HepG2 (cell line): ENCODE data around the gene PTPRM. TPM values are rescaled to one million over a fixed set of nuclear protein-coding genes. Genes with fewer than 3 reads are reported as not detected.

Source experiments
- ATAC-seq: fragments of 200-7000 bp; cut with Tn5 transposase; 3 replicates; pipeline ENCODE4 v1.9.1; 2020; ENCODE audit warnings: mild to moderate bottlenecking, moderate library complexity
- BruUV-seq: library from RNA; stranded (reverse); fragments of 400-500 nt; replicated peaks from 2 replicates; lab custom pipeline; 2021; lab: Mats Ljungman, UMichigan
- CTCF ChIA-PET: fragments of 300-600 bp; formaldehyde crosslinking; extraction: SDS; loops from one replicate; lab custom pipeline; 2021; ENCODE audit warnings: low total read pairs, inconsistent platforms, low intra/inter-chr PET ratio; lab: Yijun Ruan, JAX
- POLR2A ChIA-PET: fragments of 350-600 bp; sonication (Branson Sonifier 250); formaldehyde crosslinking; loops from one replicate; lab custom pipeline; 2020; ENCODE audit warnings: antibody characterized with exemption, inconsistent platforms; lab: Yijun Ruan, JAX
- DNase-seq: peaks from one replicate; pipeline ENCODE4 v3.0.0-alpha.2; 2015; ENCODE audit warnings: low spot score
- FAIRE-seq: peaks from 3 replicates; lab custom pipeline; 2011; peaks lifted over from hg19 to GRCh38; lab: Jason Lieb, UNC
- H2AFZ ChIP-seq: one replicate; pipeline ENCODE4 v1.6.1; 2011; ENCODE audit warnings: low read length, inconsistent platforms
- H3K27ac ChIP-seq: fragments of 300-600 bp; 3 replicates; pipeline ENCODE4 v1.8.0; 2011; ENCODE audit warnings: mixed run types, mild to moderate bottlenecking, mixed read lengths, low read length, inconsistent platforms; ENCODE audit not compliant: insufficient read depth; ENCODE audit errors: extremely low read length
- H3K27me3 ChIP-seq, 2 experiments: fragments of 200-600 bp in 1 of 2; 2 replicates in 1 of 2; 3 replicates in 1 of 2; pipeline versions ENCODE4 v1.6.0 to v1.8.0; 2011; ENCODE audit warnings: low read length in 2 of 2, mild to moderate bottlenecking in 2 of 2, moderate library complexity in 2 of 2, inconsistent platforms in 1 of 2; ENCODE audit not compliant: insufficient read depth in 2 of 2, control insufficient read depth in 1 of 2
- H3K36me3 ChIP-seq, 2 experiments: fragments of 200-600 bp in 1 of 2; replicated peaks in 1 of 2; 2 replicates in 1 of 2; 3 replicates in 1 of 2; pipeline versions ENCODE4 v1.5.1 to v1.8.0; 2011; ENCODE audit warnings: low read length in 2 of 2, inconsistent platforms in 1 of 2; ENCODE audit not compliant: insufficient read depth in 2 of 2, control insufficient read depth in 1 of 2
- H3K4me1 ChIP-seq: 2 replicates; pipeline ENCODE4 v1.5.1; 2012; ENCODE audit warnings: low read length, inconsistent platforms; ENCODE audit not compliant: insufficient read depth
- H3K4me2 ChIP-seq: 2 replicates; pipeline ENCODE4 v1.6.0; 2011; ENCODE audit warnings: low read depth, low read length, inconsistent platforms
- H3K4me3 ChIP-seq, 3 experiments: fragments of 200-600 bp in 1 of 3; sonication (generic), shearing (Covaris generic) in 1 of 3; replicated peaks in 1 of 3; 2 replicates each; pipeline ENCODE4 v1.5.1; 2011 to 2016; ENCODE audit warnings: low read length in 3 of 3, inconsistent platforms in 2 of 3, low read depth in 2 of 3, mild to moderate bottlenecking in 2 of 3, control low read depth in 1 of 3, mixed read lengths in 1 of 3; ENCODE audit not compliant: insufficient read depth in 1 of 3
- H3K79me2 ChIP-seq: one replicate; pipeline ENCODE4 v1.6.1; 2011; ENCODE audit warnings: low read length, inconsistent platforms; ENCODE audit not compliant: insufficient read depth
- H3K9ac ChIP-seq: 2 replicates; pipeline ENCODE4 v1.6.0; 2011; ENCODE audit warnings: mild to moderate bottlenecking, low read depth, low read length, inconsistent platforms; ENCODE audit not compliant: insufficient read depth
- H3K9me3 ChIP-seq: 2 replicates; pipeline ENCODE4 v1.5.1; 2012; ENCODE audit warnings: mild to moderate bottlenecking, low read length
- H4K20me1 ChIP-seq: 2 replicates; pipeline ENCODE4 v1.6.0; 2011; ENCODE audit warnings: inconsistent platforms, mild to moderate bottlenecking, low read length, moderate library complexity; ENCODE audit not compliant: insufficient read depth
- ARNT ChIP-seq: fragments of 450-650 bp; IDR thresholded peaks from 2 replicates; pipeline ENCODE4 v1.6.1; 2017
- ATRX ChIP-seq: sonication (generic); formaldehyde crosslinking; IDR thresholded peaks from 2 replicates; pipeline ENCODE4 v1.4.0; 2020; ENCODE audit warnings: missing genetic modification reagents, borderline replicate concordance
- DNMT1 ChIP-seq: sonication (generic); formaldehyde crosslinking; IDR thresholded peaks from 2 replicates; pipeline ENCODE4 v1.5.1; 2020; ENCODE audit warnings: mild to moderate bottlenecking, missing genetic modification reagents
- FOXM1 ChIP-seq: sonication (generic); formaldehyde crosslinking; IDR thresholded peaks from 2 replicates; pipeline ENCODE4 v1.5.0; 2020; ENCODE audit warnings: missing genetic modification reagents
- HBP1 ChIP-seq: IDR thresholded peaks from 2 replicates; pipeline ENCODE4 v1.6.1; 2016; ENCODE audit warnings: low read depth, control low read depth
- LBX2 ChIP-seq: sonication (generic); formaldehyde crosslinking; IDR thresholded peaks from 2 replicates; pipeline ENCODE4 v1.5.0; 2020; ENCODE audit warnings: missing genetic modification reagents, mild to moderate bottlenecking, borderline replicate concordance
- MYC ChIP-seq: sonication (generic); formaldehyde crosslinking; IDR thresholded peaks from 2 replicates; pipeline ENCODE4 v1.9.0; 2021; ENCODE audit warnings: missing genetic modification reagents, borderline replicate concordance
- PAF1 ChIP-seq: IDR thresholded peaks from 2 replicates; pipeline ENCODE4 v1.6.1; 2016; ENCODE audit warnings: missing genetic modification reagents, missing compliant biosample characterization
- RFXANK ChIP-seq: IDR thresholded peaks from 2 replicates; pipeline ENCODE4 v1.6.1; 2016
- ZNF274 ChIP-seq: sonication (generic); formaldehyde crosslinking; IDR thresholded peaks from 2 replicates; pipeline ENCODE4 v1.5.1; 2020; ENCODE audit warnings: mild to moderate bottlenecking, missing genetic modification reagents
- ZNF468 ChIP-seq: sonication (generic); formaldehyde crosslinking; IDR thresholded peaks from 2 replicates; pipeline ENCODE4 v1.8.0; 2022; ENCODE audit warnings: mild to moderate bottlenecking, moderate library complexity, missing genetic modification reagents
- ZNF598 ChIP-seq: sonication (generic); formaldehyde crosslinking; IDR thresholded peaks from 2 replicates; pipeline ENCODE4 v1.5.1; 2020; ENCODE audit warnings: mild to moderate bottlenecking, missing genetic modification reagents, borderline replicate concordance
- ZNF782 ChIP-seq: sonication (generic); formaldehyde crosslinking; IDR thresholded peaks from 2 replicates; pipeline ENCODE4 v1.4.0; 2020; ENCODE audit warnings: missing genetic modification reagents, mild to moderate bottlenecking, borderline replicate concordance
- ZNF883 ChIP-seq: sonication (generic); formaldehyde crosslinking; IDR thresholded peaks from 2 replicates; pipeline ENCODE4 v1.5.1; 2020; ENCODE audit warnings: mild to moderate bottlenecking, missing genetic modification reagents; ENCODE audit errors: not compliant biosample characterization
- WGBS: methylation state at CpG from one replicate; pipeline ENCODE4 v1.1.6; 2017; ENCODE audit warnings: low lambda C conversion rate; 5-methylcytosine and 5-hydroxymethylcytosine counted together
- in situ Hi-C: cut with HindIII; loops from 2 replicates; pipeline ENCODE4 v1.10.0; 2017; ENCODE audit warnings: low pct_unique_long_range_greater_than_20kb; ENCODE audit not compliant: extremely low pct_ligation_motif_present
- intact Hi-C: fragments of 100-400 bp; cut with micrococcal nuclease; formaldehyde crosslinking; loops from one replicate; pipeline ENCODE4 v1.10.0; 2022; ENCODE audit not compliant: unreplicated experiment
- polyA plus RNA-seq, 8 experiments: library from polyadenylated mRNA; depleted of rRNA in 3 of 8; stranded (reverse) in 7 of 8; unstranded in 1 of 8; fragments of >200 nt; fragmentation: Illumina TruSeq in 4 of 8; extraction: Trizol in 4 of 8; gene quantifications; 2 replicates each; pipeline versions ENCODE4 v1.2.1 to v1.2.3, GENCODE V29; 2011 to 2016; ENCODE audit warnings: low read depth in 4 of 8, missing spikeins in 1 of 8, mixed read lengths in 1 of 8; ENCODE audit not compliant: insufficient read depth in 1 of 8
- total RNA-seq, 5 experiments: library from RNA; depleted of rRNA; stranded (reverse); fragments of >200 nt; fragmentation: Illumina TruSeq; extraction: Trizol; gene quantifications; 2 replicates each; pipeline ENCODE4 v1.2.3, GENCODE V29; 2016; ENCODE audit warnings: low read depth in 1 of 5
- TF ChIP-seq, protein P1 (sequence below): sonication (generic); formaldehyde crosslinking; IDR thresholded peaks from 2 replicates; pipeline ENCODE4 v1.4.0; 2020; ENCODE audit warnings: missing genetic modification reagents

The PTPRM gene
- total and polyA plus RNA-seq, 2 of the 13 experiments (the other 11 are each of a cell fraction or from before 2014, with no cell fraction given): 12.6 to 108 TPM

- Histone ChIP-seq H3K9me3 (no peaks in the 10 kb centered on the region), H3K9ac (no peak overlapping the region), H3K4me1 (no peaks in the 10 kb centered on the region), H2AFZ (no peak overlapping the region), H3K4me3 (no peak overlapping the region), H3K27me3 (no peaks in the 10 kb centered on the region), H3K79me2 (no peaks in the 10 kb centered on the region), H3K4me2 (no peak overlapping the region)
- ATAC-seq (no peak), FAIRE-seq (no peak)
- in situ Hi-C loops: no loop called here
- WGBS: 90% methylated on average over 2 of the region's 2 CpGs
- TF ChIP-seq ZNF468 (CRISPR knock-in tag) (no peak), DNMT1 (CRISPR knock-in tag) (no peak), ATRX (CRISPR knock-in tag) (no peak), ARNT (no peak), PAF1 (CRISPR knock-in tag) (no peak), MYC (CRISPR knock-in tag) (no peak)
- TF ChIP-seq, all 625 proteins: peak for 0
- ChIA-PET CTCF (no interaction called here), POLR2A (no interaction called here)
- BruUV-seq: no TSS peak
- Histone ChIP-seq H4K20me1 (no peaks in the 10 kb centered on the region), H3K36me3 (no peaks in the 10 kb centered on the region), H3K27ac (no peak overlapping the region)
- intact Hi-C loops: no loop called here
- DNase-seq: no peak
Observed at GRCh38 chr18:8365528-8365927, 798.4 kb downstream of the PTPRM start.

- FAIRE-seq (no peak), DNase-seq (no peak), ATAC-seq (no peak)
- H3K4me2 ChIP-seq: no peak overlapping the region
- H3K36me3 ChIP-seq: no peaks in the 10 kb centered on the region
- WGBS: 96% methylated on average over 4 of the region's 5 CpGs
- in situ Hi-C loops (no loop called here), intact Hi-C loops (no loop called here)
- H3K4me1 ChIP-seq: no peaks in the 10 kb centered on the region
- no peak for TF ChIP-seq ZNF883 (CRISPR knock-in tag)
- TF ChIP-seq RFXANK (CRISPR knock-in tag): no peak
- no peak for TF ChIP-seq ZNF274 (CRISPR knock-in tag)
- TF ChIP-seq LBX2 (CRISPR knock-in tag): no peak
- TF ChIP-seq HBP1 (CRISPR knock-in tag): no peak
- no peak for TF ChIP-seq ZNF598 (CRISPR knock-in tag)
- no peak for TF ChIP-seq ZNF782
- TF ChIP-seq FOXM1 (CRISPR knock-in tag): no peak
- TF ChIP-seq, protein P1, sequence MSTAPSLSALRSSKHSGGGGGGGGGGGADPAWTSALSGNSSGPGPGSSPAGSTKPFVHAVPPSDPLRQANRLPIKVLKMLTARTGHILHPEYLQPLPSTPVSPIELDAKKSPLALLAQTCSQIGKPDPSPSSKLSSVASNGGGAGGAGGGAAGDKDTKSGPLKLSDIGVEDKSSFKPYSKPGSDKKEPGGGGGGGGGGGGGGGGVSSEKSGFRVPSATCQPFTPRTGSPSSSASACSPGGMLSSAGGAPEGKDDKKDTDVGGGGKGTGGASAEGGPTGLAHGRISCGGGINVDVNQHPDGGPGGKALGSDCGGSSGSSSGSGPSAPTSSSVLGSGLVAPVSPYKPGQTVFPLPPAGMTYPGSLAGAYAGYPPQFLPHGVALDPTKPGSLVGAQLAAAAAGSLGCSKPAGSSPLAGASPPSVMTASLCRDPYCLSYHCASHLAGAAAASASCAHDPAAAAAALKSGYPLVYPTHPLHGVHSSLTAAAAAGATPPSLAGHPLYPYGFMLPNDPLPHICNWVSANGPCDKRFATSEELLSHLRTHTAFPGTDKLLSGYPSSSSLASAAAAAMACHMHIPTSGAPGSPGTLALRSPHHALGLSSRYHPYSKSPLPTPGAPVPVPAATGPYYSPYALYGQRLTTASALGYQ: no peak
- no peak overlapping the region for H3K27ac ChIP-seq
- H3K9me3 ChIP-seq: no peaks in the 10 kb centered on the region
- H2AFZ ChIP-seq: no peak overlapping the region
- BruUV-seq: no TSS peak
- no peak overlapping the region for H3K9ac ChIP-seq
- H3K4me3 ChIP-seq: no peak overlapping the region
- CTCF ChIA-PET: no interaction called here
- H3K79me2 ChIP-seq: no peaks in the 10 kb centered on the region
- no peaks in the 10 kb centered on the region for H4K20me1 ChIP-seq
- POLR2A ChIA-PET: no interaction called here
- H3K27me3 ChIP-seq: no peaks in the 10 kb centered on the region
Observed at GRCh38 chr18:8366070-8366469, 799.0 kb downstream of the PTPRM start.
